Colonic mucosa (tissue), 4 donors: ENCODE data around the gene UPF2. TPM values are rescaled to one million over a fixed set of nuclear protein-coding genes. Genes with fewer than 3 reads are reported as not detected.

ENCODE experiments used
- DNase-seq: peaks from one replicate; pipeline ENCODE4 v3.0.0-alpha.2; 2020
- H3K27ac ChIP-seq: fragments of 200-600 bp; one replicate; pipeline ENCODE4 v1.8.0; 2021
- H3K27me3 ChIP-seq: fragments of 200-600 bp; one replicate; pipeline ENCODE4 v1.8.0; 2021
- H3K36me3 ChIP-seq: fragments of 200-600 bp; one replicate; pipeline ENCODE4 v1.8.0; 2021
- H3K4me1 ChIP-seq: fragments of 200-600 bp; one replicate; pipeline ENCODE4 v1.8.0; 2021; ENCODE audit warnings: mild to moderate bottlenecking
- H3K4me3 ChIP-seq: fragments of 200-600 bp; one replicate; pipeline ENCODE4 v1.8.0; 2021
- H3K9ac ChIP-seq, 2 donors: one replicate each; pipeline ENCODE4 v1.7.0; 2013; ENCODE audit warnings: control low read depth in 2 of 2, low read depth in 2 of 2, low read length in 2 of 2
- H3K9me3 ChIP-seq: fragments of 200-600 bp; one replicate; pipeline ENCODE4 v1.8.0; 2021
- CTCF ChIP-seq: fragments of 200-600 bp; IDR thresholded peaks from one replicate; pipeline ENCODE4 v1.8.0; 2022; ENCODE audit warnings: antibody characterized with exemption, mild to moderate bottlenecking
- intact Hi-C: fragments of 100-400 bp; cut with DNase I; formaldehyde crosslinking; loops from one replicate; pipeline ENCODE4 v1.14.1; 2022
- total RNA-seq, 2 donors: library from RNA; stranded (reverse); fragmentation: NEBNext Ultra II Directional in 1 of 2; extraction: Animal tissue kit (Norgen Biotek cat#: 25700) in 1 of 2; gene quantifications; one replicate each; pipeline ENCODE4 v1.2.1, GENCODE V29; 2021
- donor health status: healthy.
- donor health status: DM: no; HTN: no; CAD: no.
- donor health status: DM: no; HTN: no; CAD: no.

UPF2 gene
- total RNA-seq, 2 donors from 2014 or later = 21.9 to 25.6 TPM

- no peaks in the 10 kb centered on the region for H3K36me3 ChIP-seq
- no peak overlapping the region for H3K4me3 ChIP-seq
- no peaks in the 10 kb centered on the region for H3K9me3 ChIP-seq
- TF ChIP-seq CTCF = no peak
- intact Hi-C loops = no loop called here
- no peak for DNase-seq
- H3K9ac ChIP-seq = no peak overlapping the region
- no peaks in the 10 kb centered on the region for H3K27me3 ChIP-seq
- H3K4me1 ChIP-seq = peaks cover 11% of the 10 kb centered on the region
- no peak overlapping the region for H3K27ac ChIP-seq
Measured at GRCh38 chr10:11876805-11877590, 165.6 kb downstream of the UPF2 start.

DNA sequence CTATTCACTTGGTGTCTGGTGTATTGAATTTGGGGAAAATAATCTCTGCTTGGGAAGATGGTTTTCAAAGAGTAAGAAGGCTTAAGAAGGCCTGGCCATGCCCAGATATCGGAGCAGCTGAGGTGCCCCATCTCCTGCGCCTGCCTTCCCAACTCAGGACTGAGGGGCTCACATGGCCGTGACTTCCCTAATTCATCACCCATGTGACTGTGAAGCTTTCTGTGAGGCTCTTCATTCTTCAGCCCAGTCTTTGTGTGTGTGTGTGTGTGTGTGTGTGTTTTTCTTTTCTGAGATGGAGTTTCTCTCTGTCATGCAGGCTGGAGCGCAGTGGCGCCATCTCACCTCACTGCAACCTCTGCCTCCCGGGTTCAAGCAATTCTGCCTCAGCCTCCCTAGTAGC is 166.3 kb downstream of the UPF2 start:
- H3K36me3 ChIP-seq = no peaks in the 10 kb centered on the region
- H3K27ac ChIP-seq = no peak overlapping the region
- no peak for DNase-seq
- TF ChIP-seq CTCF = no peak
- peak overlapping the region in 1 of 2 donors; percentile 4 for H3K9ac ChIP-seq
- no peak overlapping the region for H3K4me3 ChIP-seq
- H3K9me3 ChIP-seq = no peaks in the 10 kb centered on the region
- intact Hi-C loops = no loop called here
- peaks cover 11% of the 10 kb centered on the region for H3K4me1 ChIP-seq
- no peaks in the 10 kb centered on the region for H3K27me3 ChIP-seq

GRCh38 chr10:11875494-11876281 is 166.9 kb downstream of the UPF2 start:
- no peak for TF ChIP-seq CTCF
- Histone ChIP-seq H3K9ac (peak overlapping the region in 1 of 2 donors; percentile 34), H3K36me3 (no peaks in the 10 kb centered on the region), H3K9me3 (no peaks in the 10 kb centered on the region), H3K4me3 (no peak overlapping the region), H3K27ac (no peak overlapping the region), H3K27me3 (no peaks in the 10 kb centered on the region), H3K4me1 (peaks cover 11% of the 10 kb centered on the region)
- intact Hi-C loops = no loop called here
- DNase-seq = peak; percentile 87

DNA sequence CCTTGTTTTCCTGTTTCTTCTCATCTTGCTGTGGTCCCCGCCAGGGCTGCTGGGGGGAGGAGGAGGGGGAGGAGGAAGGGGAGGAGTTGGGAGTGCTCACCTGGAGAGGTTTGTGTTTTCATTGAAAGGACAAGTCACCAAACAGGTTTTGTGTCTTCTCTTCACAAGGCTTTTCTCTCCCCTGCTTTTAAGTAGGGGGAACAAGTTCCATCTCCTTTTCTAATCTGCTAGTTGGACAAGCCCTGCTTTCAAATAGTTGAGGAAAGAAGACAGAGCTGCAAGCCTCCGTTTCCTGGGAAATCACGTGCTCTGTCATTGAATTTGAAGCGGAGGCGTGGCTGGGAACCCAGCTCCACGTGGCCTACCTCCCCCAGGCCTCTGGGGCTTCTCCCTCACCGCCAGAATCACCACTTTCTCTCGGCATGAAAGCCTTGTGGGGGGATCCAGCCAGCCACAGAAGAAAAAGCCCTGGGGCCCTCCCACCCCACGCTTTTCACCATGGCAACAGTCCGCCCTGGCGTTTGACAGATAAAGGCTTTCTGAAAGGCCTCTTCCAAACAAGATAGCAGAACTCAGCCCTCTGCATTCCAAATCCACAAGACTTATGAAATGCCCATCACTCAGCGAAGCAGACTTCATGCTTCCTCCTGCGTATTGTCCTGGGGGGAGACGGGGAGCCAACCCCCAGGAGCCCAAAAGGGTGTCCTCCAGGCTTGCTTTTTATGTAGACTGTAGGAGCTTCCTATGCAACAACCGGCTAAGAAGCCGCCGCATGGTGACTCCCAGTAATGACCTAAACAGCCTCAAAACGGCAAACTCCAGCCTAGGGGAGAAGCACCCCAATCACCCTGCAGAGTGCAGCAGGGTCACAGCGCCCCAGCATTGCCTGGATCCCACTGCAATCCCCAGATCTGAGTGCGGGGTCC is 167.8 kb downstream of the UPF2 start:
- Histone ChIP-seq H3K4me3 (no peak overlapping the region), H3K9ac (peak overlapping the region in 1 of 2 donors; percentile 34), H3K4me1 (peaks cover 11% of the 10 kb centered on the region), H3K27ac (no peak overlapping the region), H3K27me3 (no peaks in the 10 kb centered on the region), H3K36me3 (no peaks in the 10 kb centered on the region), H3K9me3 (no peaks in the 10 kb centered on the region)
- intact Hi-C loops = no loop called here
- no peak for TF ChIP-seq CTCF
- DNase-seq = peak; percentile 45

DNA sequence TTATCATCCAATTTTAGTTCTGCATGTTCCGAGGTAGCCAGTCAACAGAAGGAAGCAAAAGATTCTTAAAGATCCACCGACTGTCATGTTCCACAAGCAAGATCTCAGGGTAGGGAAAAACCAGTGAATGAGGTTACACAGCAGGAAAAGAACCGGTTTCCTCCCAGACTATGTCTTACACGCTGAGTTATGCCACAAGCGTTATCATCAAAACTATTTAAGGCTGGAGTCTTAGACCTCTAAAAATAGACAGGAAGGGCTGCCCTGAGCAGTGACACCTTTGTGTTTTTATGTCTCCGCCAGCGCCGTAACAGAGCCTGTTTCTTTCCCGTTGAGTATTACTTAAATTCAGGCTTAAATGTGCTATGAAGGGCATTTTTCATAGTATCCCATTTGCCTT is 171.1 kb downstream of the UPF2 start:
- peaks cover 11% of the 10 kb centered on the region for H3K4me1 ChIP-seq
- H3K9me3 ChIP-seq = no peaks in the 10 kb centered on the region
- intact Hi-C loops = no loop called here
- no peak overlapping the region for H3K4me3 ChIP-seq
- H3K9ac ChIP-seq = no peak overlapping the region
- TF ChIP-seq CTCF = no peak
- no peak overlapping the region for H3K27ac ChIP-seq
- H3K36me3 ChIP-seq = no peaks in the 10 kb centered on the region
- DNase-seq = no peak
- H3K27me3 ChIP-seq = no peaks in the 10 kb centered on the region
